Measurements from ENCODE around the gene KRT80. TPM values are rescaled to one million over a fixed set of nuclear protein-coding genes. Genes with fewer than 3 reads are reported as not detected.

The KRT80 gene
- total and polyA plus RNA-seq, 2 experiments from 2014 or later = not detected

DNA sequence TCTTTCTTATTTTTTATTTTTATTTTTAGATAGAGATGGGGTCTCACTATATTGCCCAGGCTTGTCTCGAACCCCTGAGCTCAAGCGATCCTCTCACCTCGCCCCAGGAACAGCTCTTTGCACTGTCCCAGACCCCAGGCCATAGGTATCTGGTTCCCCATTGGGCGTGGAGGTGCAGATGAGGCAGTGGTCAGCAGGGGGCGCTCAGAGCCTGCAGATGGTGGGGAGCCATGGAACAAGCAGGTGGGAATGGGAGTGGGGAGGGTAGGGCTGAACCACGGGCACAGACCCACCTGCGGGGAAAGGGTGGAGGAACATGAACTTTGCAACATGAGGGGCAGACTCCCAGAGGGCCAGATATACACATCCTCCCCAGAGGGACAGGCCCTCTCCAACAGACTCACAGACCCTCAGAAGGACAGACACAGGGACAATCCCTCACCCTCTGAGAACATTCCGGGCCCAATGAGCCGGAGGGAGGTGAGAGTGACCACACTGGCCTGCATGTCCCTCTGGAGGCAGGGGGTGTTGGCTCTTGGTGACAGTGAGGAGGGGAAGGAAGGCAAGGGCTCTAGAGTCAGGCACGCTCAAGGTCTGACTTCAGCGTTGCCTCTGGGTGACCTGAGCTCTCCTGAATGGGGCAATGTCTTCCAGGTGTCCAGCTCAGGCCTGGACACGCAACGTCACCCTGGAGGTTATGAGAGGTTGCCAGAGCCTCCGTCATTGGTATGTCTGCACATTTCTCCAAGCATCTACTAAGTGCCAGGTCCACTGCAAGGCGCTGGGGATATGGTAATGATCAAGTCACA lies 34.9 kb downstream of the KRT80 start:
- DNase-seq (ENCODE audit: low spot score) = peak; percentile 92
- Histone ChIP-seq H3K27me3 (ENCODE audit: insufficient read depth) (no peaks in the 10 kb centered on the region), H3F3A (replicated peaks; ENCODE audit: low read depth) (no peaks in the 10 kb centered on the region), H3K79me2 (replicated peaks; ENCODE audit: insufficient read depth) (no peaks in the 10 kb centered on the region), H3K27ac (ENCODE audit: low read depth) (no peak overlapping the region), H3K36me3 (ENCODE audit: insufficient read depth) (no peaks in the 10 kb centered on the region), H2AFZ (no peak overlapping the region; the same call in 1 of the 2 replicates), H4K20me1 (replicated peaks; ENCODE audit: insufficient read depth) (no peaks in the 10 kb centered on the region), H3K4me3 (no peak overlapping the region), H3K4me1 (ENCODE audit: insufficient read depth) (no peaks in the 10 kb centered on the region), H3K9me2 (ENCODE audit: insufficient read depth) (no peaks in the 10 kb centered on the region), H3K4me2 (no peak overlapping the region)
- Mint-ChIP-seq H3K4me1 (no peaks in the 10 kb centered on the region; the same call in 1 of the 3 replicates), H3K27me3 (ENCODE audit: insufficient read depth, low read depth, poor library complexity) (peaks cover 7% of the 10 kb centered on the region), H3K36me3 (ENCODE audit: low read depth) (no peaks in the 10 kb centered on the region; the same call in 2 of the 3 replicates), H3K4me3 (no peak overlapping the region), H3K9me3 (no peaks in the 10 kb centered on the region), H3K27ac (no peak overlapping the region)
- TF ChIP-seq STAT1 (IDR thresholded peaks at IDR 0.05; ENCODE audit: unreplicated experiment) (no peak), CREB1 (CRISPR knock-in tag; IDR thresholded peaks at IDR 0.05; ENCODE audit: low read depth) (peak; percentile 34), EZH2phosphoT487 (IDR thresholded peaks at IDR 0.05; ENCODE audit: unreplicated experiment) (no peak)
- TF ChIP-seq, protein P1, sequence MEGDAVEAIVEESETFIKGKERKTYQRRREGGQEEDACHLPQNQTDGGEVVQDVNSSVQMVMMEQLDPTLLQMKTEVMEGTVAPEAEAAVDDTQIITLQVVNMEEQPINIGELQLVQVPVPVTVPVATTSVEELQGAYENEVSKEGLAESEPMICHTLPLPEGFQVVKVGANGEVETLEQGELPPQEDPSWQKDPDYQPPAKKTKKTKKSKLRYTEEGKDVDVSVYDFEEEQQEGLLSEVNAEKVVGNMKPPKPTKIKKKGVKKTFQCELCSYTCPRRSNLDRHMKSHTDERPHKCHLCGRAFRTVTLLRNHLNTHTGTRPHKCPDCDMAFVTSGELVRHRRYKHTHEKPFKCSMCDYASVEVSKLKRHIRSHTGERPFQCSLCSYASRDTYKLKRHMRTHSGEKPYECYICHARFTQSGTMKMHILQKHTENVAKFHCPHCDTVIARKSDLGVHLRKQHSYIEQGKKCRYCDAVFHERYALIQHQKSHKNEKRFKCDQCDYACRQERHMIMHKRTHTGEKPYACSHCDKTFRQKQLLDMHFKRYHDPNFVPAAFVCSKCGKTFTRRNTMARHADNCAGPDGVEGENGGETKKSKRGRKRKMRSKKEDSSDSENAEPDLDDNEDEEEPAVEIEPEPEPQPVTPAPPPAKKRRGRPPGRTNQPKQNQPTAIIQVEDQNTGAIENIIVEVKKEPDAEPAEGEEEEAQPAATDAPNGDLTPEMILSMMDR (conservative IDR thresholded peaks at IDR 0.05; ENCODE audit: low read depth in 2 of 2) = peak; percentile 96 to 99
- ATAC-seq = peak; percentile 86

DNA sequence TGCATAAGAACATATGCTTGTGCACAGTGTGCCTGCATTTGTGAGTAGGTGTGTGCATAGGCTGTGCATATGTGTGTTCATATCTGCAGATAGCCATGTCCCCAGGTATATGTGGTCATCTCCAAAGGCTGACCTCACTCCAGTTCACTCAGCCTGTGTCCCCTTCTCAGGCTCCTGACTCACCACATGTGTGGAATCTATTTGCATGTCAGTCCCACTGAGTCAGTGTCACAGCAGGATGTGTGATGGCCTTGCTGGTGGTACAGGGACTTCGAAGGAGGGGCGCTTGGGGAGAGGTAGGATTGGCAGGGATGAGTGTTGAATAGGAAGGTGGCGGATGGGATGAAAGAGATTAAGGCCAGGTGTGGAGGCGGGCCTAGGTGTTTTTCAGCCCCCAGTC lies 35.5 kb downstream of the KRT80 start:
- no peaks in the 10 kb centered on the region for H3K36me3 ChIP-seq (ENCODE audit: insufficient read depth)
- no peak overlapping the region for H3K4me3 ChIP-seq
- H3K9me2 ChIP-seq (ENCODE audit: insufficient read depth) = no peaks in the 10 kb centered on the region
- no peaks in the 10 kb centered on the region for H3K4me1 ChIP-seq (ENCODE audit: insufficient read depth)
- no peak overlapping the region for H3K4me2 ChIP-seq
- no peaks in the 10 kb centered on the region for H4K20me1 ChIP-seq (replicated peaks; ENCODE audit: insufficient read depth)
- no peak overlapping the region for H2AFZ ChIP-seq
- ATAC-seq = no peak
- peaks cover 7% of the 10 kb centered on the region for H3K27me3 Mint-ChIP-seq (ENCODE audit: insufficient read depth, low read depth, poor library complexity)
- H3K9me3 Mint-ChIP-seq = no peaks in the 10 kb centered on the region; the same call in 2 of the 3 replicates
- H3K27ac ChIP-seq (ENCODE audit: low read depth) = no peak overlapping the region
- H3K4me3 Mint-ChIP-seq = no peak overlapping the region
- H3K27ac Mint-ChIP-seq = no peak overlapping the region
- H3F3A ChIP-seq (replicated peaks; ENCODE audit: low read depth) = no peaks in the 10 kb centered on the region
- no peaks in the 10 kb centered on the region; the same call in 2 of the 3 replicates for H3K36me3 Mint-ChIP-seq (ENCODE audit: low read depth)
- no peaks in the 10 kb centered on the region for H3K79me2 ChIP-seq (replicated peaks; ENCODE audit: insufficient read depth)
- no peak for DNase-seq (ENCODE audit: low spot score)
- no peaks in the 10 kb centered on the region; the same call in 1 of the 3 replicates for H3K4me1 Mint-ChIP-seq
- H3K27me3 ChIP-seq (ENCODE audit: insufficient read depth) = no peaks in the 10 kb centered on the region
- no peak for TF ChIP-seq NANOG (IDR thresholded peaks at IDR 0.05; ENCODE audit: borderline replicate concordance)
- TF ChIP-seq EZH2phosphoT487 (IDR thresholded peaks at IDR 0.05; ENCODE audit: unreplicated experiment) = no peak
- TF ChIP-seq POLR2AphosphoS5 (IDR thresholded peaks at IDR 0.05; ENCODE audit: low read depth) = no peak
- no peak for TF ChIP-seq ZNF331 (CRISPR knock-in tag; IDR thresholded peaks at IDR 0.05; ENCODE audit: low read depth)
- TF ChIP-seq, protein P2, sequence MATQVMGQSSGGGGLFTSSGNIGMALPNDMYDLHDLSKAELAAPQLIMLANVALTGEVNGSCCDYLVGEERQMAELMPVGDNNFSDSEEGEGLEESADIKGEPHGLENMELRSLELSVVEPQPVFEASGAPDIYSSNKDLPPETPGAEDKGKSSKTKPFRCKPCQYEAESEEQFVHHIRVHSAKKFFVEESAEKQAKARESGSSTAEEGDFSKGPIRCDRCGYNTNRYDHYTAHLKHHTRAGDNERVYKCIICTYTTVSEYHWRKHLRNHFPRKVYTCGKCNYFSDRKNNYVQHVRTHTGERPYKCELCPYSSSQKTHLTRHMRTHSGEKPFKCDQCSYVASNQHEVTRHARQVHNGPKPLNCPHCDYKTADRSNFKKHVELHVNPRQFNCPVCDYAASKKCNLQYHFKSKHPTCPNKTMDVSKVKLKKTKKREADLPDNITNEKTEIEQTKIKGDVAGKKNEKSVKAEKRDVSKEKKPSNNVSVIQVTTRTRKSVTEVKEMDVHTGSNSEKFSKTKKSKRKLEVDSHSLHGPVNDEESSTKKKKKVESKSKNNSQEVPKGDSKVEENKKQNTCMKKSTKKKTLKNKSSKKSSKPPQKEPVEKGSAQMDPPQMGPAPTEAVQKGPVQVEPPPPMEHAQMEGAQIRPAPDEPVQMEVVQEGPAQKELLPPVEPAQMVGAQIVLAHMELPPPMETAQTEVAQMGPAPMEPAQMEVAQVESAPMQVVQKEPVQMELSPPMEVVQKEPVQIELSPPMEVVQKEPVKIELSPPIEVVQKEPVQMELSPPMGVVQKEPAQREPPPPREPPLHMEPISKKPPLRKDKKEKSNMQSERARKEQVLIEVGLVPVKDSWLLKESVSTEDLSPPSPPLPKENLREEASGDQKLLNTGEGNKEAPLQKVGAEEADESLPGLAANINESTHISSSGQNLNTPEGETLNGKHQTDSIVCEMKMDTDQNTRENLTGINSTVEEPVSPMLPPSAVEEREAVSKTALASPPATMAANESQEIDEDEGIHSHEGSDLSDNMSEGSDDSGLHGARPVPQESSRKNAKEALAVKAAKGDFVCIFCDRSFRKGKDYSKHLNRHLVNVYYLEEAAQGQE (IDR thresholded peaks at IDR 0.05; ENCODE audit: unreplicated experiment) = no peak
- no peak for TF ChIP-seq CREB1 (CRISPR knock-in tag; IDR thresholded peaks at IDR 0.05; ENCODE audit: low read depth)
- TF ChIP-seq STAT1 (IDR thresholded peaks at IDR 0.05; ENCODE audit: unreplicated experiment) = no peak
- TF ChIP-seq, protein P1 (conservative IDR thresholded peaks at IDR 0.05; ENCODE audit: low read depth in 2 of 2) = no peak
- TF ChIP-seq, protein P3, sequence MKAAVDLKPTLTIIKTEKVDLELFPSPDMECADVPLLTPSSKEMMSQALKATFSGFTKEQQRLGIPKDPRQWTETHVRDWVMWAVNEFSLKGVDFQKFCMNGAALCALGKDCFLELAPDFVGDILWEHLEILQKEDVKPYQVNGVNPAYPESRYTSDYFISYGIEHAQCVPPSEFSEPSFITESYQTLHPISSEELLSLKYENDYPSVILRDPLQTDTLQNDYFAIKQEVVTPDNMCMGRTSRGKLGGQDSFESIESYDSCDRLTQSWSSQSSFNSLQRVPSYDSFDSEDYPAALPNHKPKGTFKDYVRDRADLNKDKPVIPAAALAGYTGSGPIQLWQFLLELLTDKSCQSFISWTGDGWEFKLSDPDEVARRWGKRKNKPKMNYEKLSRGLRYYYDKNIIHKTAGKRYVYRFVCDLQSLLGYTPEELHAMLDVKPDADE (IDR thresholded peaks at IDR 0.05) = no peak
- TF ChIP-seq JUNB (IDR thresholded peaks at IDR 0.05; ENCODE audit: unreplicated experiment) = no peak

All from GM23338 (cell line).